ENCODE measurements around the gene KIF1A. TPM values are rescaled to one million over a fixed set of nuclear protein-coding genes. Genes with fewer than 3 reads are reported as not detected.

Gene KIF1A
- total RNA-seq, 1 donor from 2014 or later = 29.9 TPM

DNA sequence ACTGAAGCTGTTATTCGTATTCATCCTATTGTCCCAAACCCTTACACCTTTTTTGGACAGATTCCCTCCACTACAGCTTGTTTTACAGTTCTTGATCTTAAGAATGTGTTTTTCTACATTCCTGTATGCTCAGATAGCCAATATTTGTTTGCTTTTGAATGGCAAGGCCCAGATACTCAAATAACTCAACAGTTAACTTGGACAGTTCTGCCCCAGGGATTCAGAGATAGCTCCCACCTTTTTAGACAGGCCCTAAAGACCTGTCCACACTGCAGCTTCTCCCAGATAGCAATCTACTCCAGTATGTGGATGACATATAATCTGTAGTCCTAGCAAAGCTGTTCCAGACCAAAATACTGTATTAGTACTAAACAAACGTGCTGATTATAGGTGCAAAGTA is 41.5 kb upstream of the KIF1A start:
- Mint-ChIP-seq H3K4me3 (no peak overlapping the region), H3K27me3 (ENCODE audit: insufficient read depth, low read depth) (peaks cover 5% of the 10 kb centered on the region), H3K4me1 (no peaks in the 10 kb centered on the region), H3K27ac (no peak overlapping the region), H3K9me3 (no peaks in the 10 kb centered on the region), H3K36me3 (no peaks in the 10 kb centered on the region)
- Histone ChIP-seq H3K4me2 (no peak overlapping the region), H3K4me1 (no peaks in the 10 kb centered on the region), H3K27me3 (no peaks in the 10 kb centered on the region), H2AFZ (replicated peaks) (no peak overlapping the region), H3K79me2 (ENCODE audit: low read depth) (no peaks in the 10 kb centered on the region), H3K4me3 (no peak overlapping the region), H3K9me3 (ENCODE audit: low read depth) (no peaks in the 10 kb centered on the region), H3K27ac (no peak overlapping the region), H3F3A (ENCODE audit: low read depth) (no peaks in the 10 kb centered on the region), H4K20me1 (ENCODE audit: low read depth) (no peaks in the 10 kb centered on the region), H3K36me3 (no peaks in the 10 kb centered on the region), H3K9ac (no peak overlapping the region)
- TF ChIP-seq EZH2phosphoT487 (IDR thresholded peaks at IDR 0.05) (no peak), EZH2 (IDR thresholded peaks at IDR 0.05) (no peak)
- TF ChIP-seq, protein P1, sequence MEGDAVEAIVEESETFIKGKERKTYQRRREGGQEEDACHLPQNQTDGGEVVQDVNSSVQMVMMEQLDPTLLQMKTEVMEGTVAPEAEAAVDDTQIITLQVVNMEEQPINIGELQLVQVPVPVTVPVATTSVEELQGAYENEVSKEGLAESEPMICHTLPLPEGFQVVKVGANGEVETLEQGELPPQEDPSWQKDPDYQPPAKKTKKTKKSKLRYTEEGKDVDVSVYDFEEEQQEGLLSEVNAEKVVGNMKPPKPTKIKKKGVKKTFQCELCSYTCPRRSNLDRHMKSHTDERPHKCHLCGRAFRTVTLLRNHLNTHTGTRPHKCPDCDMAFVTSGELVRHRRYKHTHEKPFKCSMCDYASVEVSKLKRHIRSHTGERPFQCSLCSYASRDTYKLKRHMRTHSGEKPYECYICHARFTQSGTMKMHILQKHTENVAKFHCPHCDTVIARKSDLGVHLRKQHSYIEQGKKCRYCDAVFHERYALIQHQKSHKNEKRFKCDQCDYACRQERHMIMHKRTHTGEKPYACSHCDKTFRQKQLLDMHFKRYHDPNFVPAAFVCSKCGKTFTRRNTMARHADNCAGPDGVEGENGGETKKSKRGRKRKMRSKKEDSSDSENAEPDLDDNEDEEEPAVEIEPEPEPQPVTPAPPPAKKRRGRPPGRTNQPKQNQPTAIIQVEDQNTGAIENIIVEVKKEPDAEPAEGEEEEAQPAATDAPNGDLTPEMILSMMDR (IDR thresholded peaks at IDR 0.05) = no peak
- no peak for DNase-seq (ENCODE audit: low spot score)

DNA sequence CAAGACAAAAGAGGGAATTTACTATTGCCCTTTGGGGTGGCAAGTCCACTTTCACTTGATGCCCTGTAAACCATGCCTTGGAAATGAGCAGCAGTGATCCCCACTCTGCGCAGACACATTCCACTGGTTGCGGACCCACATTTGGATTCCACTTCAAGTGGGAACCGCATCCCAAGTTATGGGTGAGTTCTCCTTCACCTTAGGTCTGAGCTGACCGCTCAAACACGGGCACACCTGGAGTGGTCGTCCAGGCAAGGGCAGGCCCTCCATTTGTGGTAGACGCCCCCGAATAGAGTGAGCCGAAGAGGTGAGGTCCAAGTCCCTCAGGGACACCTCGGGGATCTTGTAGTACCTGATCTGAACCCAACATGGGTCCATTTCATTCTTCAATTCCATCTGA is 38.9 kb upstream of the KIF1A start:
- no peaks in the 10 kb centered on the region for H3K79me2 ChIP-seq (ENCODE audit: low read depth)
- no peaks in the 10 kb centered on the region for H3K9me3 ChIP-seq (ENCODE audit: low read depth)
- H3K4me1 ChIP-seq = no peaks in the 10 kb centered on the region
- no peak overlapping the region for H3K4me3 Mint-ChIP-seq
- TF ChIP-seq EZH2 (IDR thresholded peaks at IDR 0.05) (no peak), EZH2phosphoT487 (IDR thresholded peaks at IDR 0.05) (no peak)
- TF ChIP-seq, protein P1 (IDR thresholded peaks at IDR 0.05) = no peak
- H3K27me3 Mint-ChIP-seq (ENCODE audit: insufficient read depth, low read depth) = peaks cover 7% of the 10 kb centered on the region
- H4K20me1 ChIP-seq (ENCODE audit: low read depth) = no peaks in the 10 kb centered on the region
- H3K27ac ChIP-seq = no peak overlapping the region
- H3K36me3 Mint-ChIP-seq = no peaks in the 10 kb centered on the region
- H3K4me1 Mint-ChIP-seq = no peaks in the 10 kb centered on the region
- no peaks in the 10 kb centered on the region for H3K27me3 ChIP-seq
- H3K4me2 ChIP-seq = no peak overlapping the region
- no peak overlapping the region for H3K9ac ChIP-seq
- H3K4me3 ChIP-seq = no peak overlapping the region
- H3K27ac Mint-ChIP-seq = no peak overlapping the region
- H3K36me3 ChIP-seq = no peaks in the 10 kb centered on the region
- peaks cover 12% of the 10 kb centered on the region for H3K9me3 Mint-ChIP-seq
- no peak overlapping the region for H2AFZ ChIP-seq (replicated peaks)
- no peaks in the 10 kb centered on the region for H3F3A ChIP-seq (ENCODE audit: low read depth)
- DNase-seq (ENCODE audit: low spot score) = no peak

DNA sequence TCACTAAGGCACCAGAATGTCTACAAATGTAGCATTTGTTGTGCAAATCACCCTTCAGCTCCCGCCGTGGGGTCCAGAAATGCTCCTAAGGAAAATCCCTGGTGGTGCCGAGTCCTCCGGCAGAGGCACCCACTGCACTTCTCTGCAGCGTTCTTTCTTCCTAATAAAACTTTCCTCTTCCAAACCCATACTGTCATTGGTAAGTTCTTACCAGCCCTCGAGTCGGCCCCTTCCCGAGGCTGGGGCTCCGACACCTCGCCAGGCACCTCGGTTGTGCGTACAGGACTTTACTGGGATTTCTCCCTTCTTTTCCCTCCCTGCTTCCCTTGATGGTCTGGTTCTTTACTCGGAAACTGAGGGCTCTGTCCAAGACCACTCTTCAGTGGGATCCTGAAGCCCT is 38.3 kb upstream of the KIF1A start:
- H3K27me3 ChIP-seq = no peaks in the 10 kb centered on the region
- no peak overlapping the region for H3K9ac ChIP-seq
- Mint-ChIP-seq H3K27ac (no peak overlapping the region), H3K36me3 (no peaks in the 10 kb centered on the region), H3K27me3 (ENCODE audit: insufficient read depth, low read depth) (peaks cover 7% of the 10 kb centered on the region), H3K4me3 (no peak overlapping the region), H3K9me3 (peaks cover 12% of the 10 kb centered on the region), H3K4me1 (no peaks in the 10 kb centered on the region)
- H3K4me2 ChIP-seq = no peak overlapping the region
- no peak overlapping the region for H3K27ac ChIP-seq
- no peak for DNase-seq (ENCODE audit: low spot score)
- H2AFZ ChIP-seq (replicated peaks) = no peak overlapping the region
- H3K4me1 ChIP-seq = no peaks in the 10 kb centered on the region
- H3K9me3 ChIP-seq (ENCODE audit: low read depth) = no peaks in the 10 kb centered on the region
- TF ChIP-seq EZH2 (IDR thresholded peaks at IDR 0.05) (no peak), EZH2phosphoT487 (IDR thresholded peaks at IDR 0.05) (no peak)
- TF ChIP-seq, protein P1 (IDR thresholded peaks at IDR 0.05) = no peak
- H3K36me3 ChIP-seq = no peaks in the 10 kb centered on the region
- no peaks in the 10 kb centered on the region for H3F3A ChIP-seq (ENCODE audit: low read depth)
- H3K79me2 ChIP-seq (ENCODE audit: low read depth) = no peaks in the 10 kb centered on the region
- H4K20me1 ChIP-seq (ENCODE audit: low read depth) = no peaks in the 10 kb centered on the region
- H3K4me3 ChIP-seq = no peak overlapping the region
